Activated CD8-positive, alpha-beta memory T cell treated with anti-CD3 and anti-CD28 coated beads, Interleukin-2, amount 50 U/mL, for 4 hours (primary cell): ENCODE measurements around the gene SHISA7.
A peak's percentile ranks its signal among the peaks of the same experiment; 100 is the strongest.

Experiments used
- DNase-seq: peaks from one replicate; pipeline ENCODE4 v3.0.0-alpha.2; 2020

The SHISA7 gene

GRCh38 chr19:55385724-55386492 lies 57.2 kb downstream of the SHISA7 start, which contains the start of gene RPL28:
TSS of gene RPL28 (plus strand) at chr19:55385932. CDS start at chr19:55386358, 426 bp downstream.
- DNase-seq, result peak; percentile 97

- peak; percentile 95 for DNase-seq
Observed at GRCh38 chr19:55384920-55385723, 58.0 kb downstream of the SHISA7 start.

GRCh38 chr19:55384131-55384919 lies 58.8 kb downstream of the SHISA7 start, which contains the start of gene TMEM238:
TSS of gene TMEM238 (minus strand) at chr19:55384292. CDS start at chr19:55384259, 33 bp downstream.
- peak; percentile 44 for DNase-seq

GRCh38 chr19:55383279-55384130 lies 59.6 kb downstream of the SHISA7 start:
- peak; percentile 46 for DNase-seq

GRCh38 chr19:55382522-55383054 lies 60.5 kb downstream of the SHISA7 start:
- no peak for DNase-seq

GRCh38 chr19:55382013-55382412 lies 61.1 kb downstream of the SHISA7 start:
- DNase-seq, result no peak

GRCh38 chr19:55379174-55379573 lies 63.9 kb downstream of the SHISA7 start:
- DNase-seq, result no peak
